GM21619 (cell line): ENCODE data around the gene CRACR2B.

Source experiments
- ATAC-seq: cut with Tn5 transposase; IDR thresholded peaks from one replicate; pipeline ENCODE4 v1.9.1; 2021; ENCODE audit not compliant: unreplicated experiment

CRACR2B gene

GRCh38 chr11:850775-851763, 23.4 kb downstream of the CRACR2B start:
- no peak for ATAC-seq

- no peak for ATAC-seq
Observed at GRCh38 chr11:852762-853161, 25.0 kb downstream of the CRACR2B start.

- ATAC-seq = no peak
Observed at GRCh38 chr11:853682-854448, 26.1 kb downstream of the CRACR2B start.

GRCh38 chr11:854601-855329, 27.0 kb downstream of the CRACR2B start:
- ATAC-seq = no peak

- no peak for ATAC-seq
Observed at GRCh38 chr11:855330-855674, 27.6 kb downstream of the CRACR2B start.

GRCh38 chr11:855796-856195, 28.1 kb downstream of the CRACR2B start:
- no peak for ATAC-seq

GRCh38 chr11:856397-856796, 28.7 kb downstream of the CRACR2B start:
- no peak for ATAC-seq

GRCh38 chr11:858053-858761, 30.5 kb downstream of the CRACR2B start:
- no peak for ATAC-seq

- ATAC-seq = no peak
Observed at GRCh38 chr11:858762-859339, 31.1 kb downstream of the CRACR2B start.

- ATAC-seq = no peak
Observed at GRCh38 chr11:859394-860131, 31.8 kb downstream of the CRACR2B start.

- no peak for ATAC-seq
Observed at GRCh38 chr11:860234-861104, 32.8 kb downstream of the CRACR2B start.

GRCh38 chr11:861105-861479, 33.4 kb downstream of the CRACR2B start:
- no peak for ATAC-seq

GRCh38 chr11:862081-862661, 34.5 kb downstream of the CRACR2B start:
- ATAC-seq = no peak

GRCh38 chr11:862696-863022, 34.9 kb downstream of the CRACR2B start:
- ATAC-seq = no peak

GRCh38 chr11:863023-863909, 35.5 kb downstream of the CRACR2B start:
- no peak for ATAC-seq

GRCh38 chr11:863910-864827, 36.5 kb downstream of the CRACR2B start:
- ATAC-seq = no peak

- ATAC-seq = no peak
Observed at GRCh38 chr11:864898-865297, 37.2 kb downstream of the CRACR2B start.
